Superior temporal gyrus (tissue), 1 donor: ENCODE data around the gene TTC14.

Experiments
- DNase-seq: peaks from one replicate; pipeline ENCODE4 v3.0.0-alpha.2; 2016; ENCODE audit errors: extremely low spot score

TTC14 gene

DNA sequence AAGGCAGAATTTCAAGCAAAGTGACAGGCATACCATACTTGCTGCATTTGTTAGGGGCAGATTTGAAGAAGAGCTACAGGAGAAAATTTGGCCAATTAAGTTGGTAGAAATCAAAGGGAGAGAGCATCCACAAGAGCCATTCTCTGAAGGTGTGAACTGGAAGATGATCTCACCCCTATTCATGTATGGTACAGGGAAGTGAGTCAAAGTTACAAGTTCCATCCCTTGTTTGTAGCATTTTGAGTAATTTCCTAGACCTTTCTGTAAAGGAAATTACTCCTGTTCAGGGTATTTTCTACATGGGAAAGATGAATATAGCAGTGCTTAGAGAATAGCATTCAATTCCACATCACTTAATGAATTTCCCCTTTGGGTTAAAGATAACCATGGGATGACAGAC, 28.4 kb downstream of the TTC14 start:
- DNase-seq: no peak

- DNase-seq: no peak
Observed at GRCh38 chr3:180631317-180631716, 29.4 kb downstream of the TTC14 start.

DNA sequence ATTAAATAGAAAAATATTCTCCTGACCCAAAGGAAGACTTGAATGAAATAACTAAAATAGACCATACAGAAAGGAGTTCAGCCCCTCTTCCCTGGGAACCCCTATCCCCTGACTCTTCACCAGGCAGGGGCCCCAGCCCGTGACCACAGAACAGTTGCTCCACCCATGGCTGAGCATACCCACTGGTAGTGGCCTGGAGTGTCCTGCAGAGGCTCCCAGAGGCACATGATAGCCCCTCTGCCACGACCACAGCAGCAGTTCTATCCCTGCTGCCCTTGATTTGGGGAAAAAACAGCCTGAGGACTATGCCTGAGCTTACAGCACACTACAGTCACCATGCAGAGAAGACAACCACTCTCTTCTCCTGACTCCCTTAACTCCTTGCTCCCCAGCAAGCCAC, 31.8 kb downstream of the TTC14 start:
- no peak for DNase-seq

GRCh38 chr3:180640987-180641386, 39.0 kb downstream of the TTC14 start:
- DNase-seq: no peak

GRCh38 chr3:180646187-180646790, 44.3 kb downstream of the TTC14 start:
- no peak for DNase-seq

- DNase-seq: no peak
Observed at GRCh38 chr3:180656406-180656805, 54.4 kb downstream of the TTC14 start.

GRCh38 chr3:180657094-180657493, 55.1 kb downstream of the TTC14 start:
- DNase-seq: no peak
